ENCODE data around the gene KRT71.
"Not testable (repeated sequence)": the region's sequence is repeated elsewhere in the genome, so short reads cannot be mapped to it uniquely, and the experiment has no call there.

The KRT71 gene

GRCh38 chr12:52552681-52553195, at the start of gene KRT71:
Gene KRT71 (minus strand): TSS chr12:52553145. CDS start chr12:52553077, 68 bp downstream.
- no peak for FAIRE-seq

GRCh38 chr12:52602552-52602951, 49.6 kb upstream of the KRT71 start:
- FAIRE-seq, result no peak

GRCh38 chr12:52601671-52602070, 48.7 kb upstream of the KRT71 start:
- FAIRE-seq, result no peak

GRCh38 chr12:52600941-52601481, 48.1 kb upstream of the KRT71 start, which contains the start of gene KRT72:
Gene KRT72 (minus strand): TSS chr12:52601463. CDS start chr12:52601452, 11 bp downstream.
- no peak for FAIRE-seq

- no peak for FAIRE-seq
Observed at GRCh38 chr12:52600475-52600874, 47.5 kb upstream of the KRT71 start.

GRCh38 chr12:52600071-52600470, 47.1 kb upstream of the KRT71 start:
- FAIRE-seq, result no peak

GRCh38 chr12:52598966-52599365, 46.0 kb upstream of the KRT71 start:
- no peak for FAIRE-seq

- not testable (repeated sequence) for FAIRE-seq
Observed at GRCh38 chr12:52594237-52594636, 41.3 kb upstream of the KRT71 start.

GRCh38 chr12:52591521-52591920, 38.6 kb upstream of the KRT71 start:
- no peak for FAIRE-seq

- no peak for FAIRE-seq
Observed at GRCh38 chr12:52590021-52590420, 37.1 kb upstream of the KRT71 start.

GRCh38 chr12:52587563-52587962, 34.6 kb upstream of the KRT71 start:
- no peak for FAIRE-seq

GRCh38 chr12:52585946-52586345, 33.0 kb upstream of the KRT71 start:
- FAIRE-seq, result no peak

- FAIRE-seq, result no peak
Observed at GRCh38 chr12:52585066-52585465, 32.1 kb upstream of the KRT71 start.

- no peak for FAIRE-seq
Observed at GRCh38 chr12:52584156-52584682, 31.3 kb upstream of the KRT71 start.

- FAIRE-seq, result no peak
Observed at GRCh38 chr12:52582971-52583456, 30.1 kb upstream of the KRT71 start.

- no peak for FAIRE-seq
Observed at GRCh38 chr12:52582486-52582885, 29.5 kb upstream of the KRT71 start.

GRCh38 chr12:52581481-52581880, 28.5 kb upstream of the KRT71 start:
- no peak for FAIRE-seq

GRCh38 chr12:52581066-52581465, 28.1 kb upstream of the KRT71 start:
- FAIRE-seq, result no peak

GRCh38 chr12:52580496-52580895, 27.6 kb upstream of the KRT71 start:
- no peak for FAIRE-seq

- FAIRE-seq, result no peak
Observed at GRCh38 chr12:52579468-52580465, 26.8 kb upstream of the KRT71 start.

- no peak for FAIRE-seq
Observed at GRCh38 chr12:52578469-52578868, 25.5 kb upstream of the KRT71 start.

- no peak for FAIRE-seq
Observed at GRCh38 chr12:52577316-52577715, 24.4 kb upstream of the KRT71 start.

GRCh38 chr12:52575948-52576347, 23.0 kb upstream of the KRT71 start:
- FAIRE-seq, result no peak

All from TTC549 (cell line).